Endothelial cell of umbilical vein (primary cell): Measurements from ENCODE around the gene DIP2B. TPM values are rescaled to one million over a fixed set of nuclear protein-coding genes. Genes with fewer than 3 reads are reported as not detected.

Source experiments
- BruUV-seq: library from RNA; stranded (reverse); fragments of 400-500 nt; replicated peaks from 2 replicates; lab custom pipeline; 2021; lab: Mats Ljungman, UMichigan
- CTCF ChIA-PET: fragments of 300-600, 350-600 bp; sonication (Branson Sonifier 250); formaldehyde crosslinking; loops from one replicate; lab custom pipeline; 2021; ENCODE audit warnings: antibody characterized with exemption, inconsistent platforms; lab: Charles Lee
- POLR2A ChIA-PET: fragments of 300-600, 350-600 bp; sonication (Branson Sonifier 250); formaldehyde crosslinking; loops from one replicate; lab custom pipeline; 2021; ENCODE audit warnings: antibody characterized with exemption, inconsistent platforms; lab: Charles Lee
- DNase-seq: peaks from one replicate; pipeline ENCODE4 v3.0.0-alpha.2; 2011; ENCODE audit warnings: low read depth, low spot score
- FAIRE-seq: peaks from 2 replicates; lab custom pipeline; 2011; peaks lifted over from hg19 to GRCh38; lab: Jason Lieb, UNC
- H2AFZ ChIP-seq: 2 replicates; pipeline ENCODE4 v1.6.0; 2012; ENCODE audit warnings: low read depth, low read length, control low read depth, inconsistent platforms
- H3K27ac ChIP-seq: 2 replicates; pipeline ENCODE4 v1.5.1; 2011; ENCODE audit warnings: low read depth, mild to moderate bottlenecking, control low read depth, low read length, moderate library complexity; ENCODE audit not compliant: insufficient read depth
- H3K27me3 ChIP-seq, 2 experiments: 2 replicates each; pipeline versions ENCODE4 v1.6.0 to v1.6.1; 2011; ENCODE audit warnings: low read length in 2 of 2, mixed read lengths in 1 of 2; ENCODE audit not compliant: control insufficient read depth in 2 of 2, insufficient read depth in 2 of 2
- H3K36me3 ChIP-seq, 2 experiments: 2 replicates in 1 of 2; 3 replicates in 1 of 2; pipeline ENCODE4 v1.5.1; 2011; ENCODE audit warnings: low read length in 2 of 2, mild to moderate bottlenecking in 1 of 2, moderate library complexity in 1 of 2; ENCODE audit not compliant: control insufficient read depth in 2 of 2, insufficient read depth in 2 of 2; ENCODE audit errors: extremely low read depth in 1 of 2
- H3K4me1 ChIP-seq: 3 replicates; pipeline ENCODE4 v1.5.1; 2011; ENCODE audit warnings: mild to moderate bottlenecking, low read length; ENCODE audit not compliant: control insufficient read depth, insufficient read depth; ENCODE audit errors: extremely low read depth
- H3K4me2 ChIP-seq: 2 replicates; pipeline ENCODE4 v1.6.1; 2011; ENCODE audit warnings: low read length, control low read depth, mixed read lengths; ENCODE audit not compliant: insufficient read depth
- H3K4me3 ChIP-seq, 3 experiments: fragments of 200-600 bp in 1 of 3; sonication (generic), shearing (Covaris generic) in 1 of 3; replicated peaks in 1 of 3; 2 replicates each; pipeline ENCODE4 v1.5.1; 2011 to 2016; ENCODE audit warnings: control low read depth in 3 of 3, low read length in 3 of 3, mild to moderate bottlenecking in 2 of 3, inconsistent platforms in 1 of 3, low read depth in 1 of 3, moderate library complexity in 1 of 3; ENCODE audit not compliant: insufficient read depth in 1 of 3
- H3K79me2 ChIP-seq: 2 replicates; pipeline ENCODE4 v1.6.0; 2012; ENCODE audit warnings: low read length, inconsistent platforms; ENCODE audit not compliant: control insufficient read depth, insufficient read depth
- H3K9ac ChIP-seq: replicated peaks from 2 replicates; pipeline ENCODE3; 2011; ENCODE audit warnings: low read length, control low read depth; ENCODE audit not compliant: insufficient read depth; ENCODE audit errors: extremely low read depth
- H3K9me1 ChIP-seq: replicated peaks from 3 replicates; pipeline ENCODE4 v1.6.0; 2011; ENCODE audit warnings: mild to moderate bottlenecking, low read length; ENCODE audit not compliant: control insufficient read depth, insufficient read depth; ENCODE audit errors: extremely low read depth
- H3K9me3 ChIP-seq: replicated peaks from 2 replicates; pipeline ENCODE4 v1.5.1; 2012; ENCODE audit warnings: low read length, inconsistent platforms; ENCODE audit not compliant: control insufficient read depth, insufficient read depth
- H4K20me1 ChIP-seq: replicated peaks from 2 replicates; pipeline ENCODE3; 2011; ENCODE audit warnings: mild to moderate bottlenecking, low read length; ENCODE audit not compliant: control insufficient read depth, insufficient read depth; ENCODE audit errors: extremely low read depth
- CTCF ChIP-seq, 2 donors: IDR thresholded peaks; 1 replicate in 1 of 2; 2 replicates in 1 of 2; pipeline ENCODE4 v1.5.1; 2011; ENCODE audit warnings: low read length in 2 of 2, mild to moderate bottlenecking in 2 of 2, moderate library complexity in 2 of 2, control low read depth in 1 of 2, inconsistent platforms in 1 of 2, low read depth in 1 of 2; ENCODE audit not compliant: insufficient read depth in 1 of 2; ENCODE audit errors: extremely low read depth in 1 of 2
- EZH2 ChIP-seq: IDR thresholded peaks from 2 replicates; pipeline ENCODE4 v1.6.1; 2012; ENCODE audit warnings: borderline replicate concordance, low read depth, mild to moderate bottlenecking, moderate library complexity, low read length, inconsistent platforms; ENCODE audit not compliant: severe bottlenecking
- FOS ChIP-seq: IDR thresholded peaks from 2 replicates; pipeline ENCODE4 v1.6.1; 2011; ENCODE audit warnings: mild to moderate bottlenecking, low read length, moderate library complexity, borderline replicate concordance; ENCODE audit not compliant: insufficient read depth
- JUN ChIP-seq: IDR thresholded peaks from 2 replicates; pipeline ENCODE4 v1.6.1; 2011; ENCODE audit warnings: borderline replicate concordance, low read depth; ENCODE audit not compliant: insufficient read length, insufficient read depth
- MAX ChIP-seq: IDR thresholded peaks from 2 replicates; pipeline ENCODE4 v1.6.1; 2011; ENCODE audit not compliant: insufficient read depth, insufficient read length
- MYC ChIP-seq: IDR thresholded peaks from one replicate; pipeline ENCODE4 v1.6.1; 2011; ENCODE audit warnings: mild to moderate bottlenecking, low read depth, low read length
- POLR2A ChIP-seq: IDR thresholded peaks from 2 replicates; pipeline ENCODE4 v1.6.1; 2012; ENCODE audit warnings: low read depth, mild to moderate bottlenecking, control low read depth, low read length
- POLR2AphosphoS5 ChIP-seq: IDR thresholded peaks from 2 replicates; pipeline ENCODE4 v1.6.1; 2012; ENCODE audit warnings: low read depth, mild to moderate bottlenecking, control low read depth, low read length, moderate library complexity; ENCODE audit not compliant: insufficient read depth
- dilution Hi-C: fragments of 300-500 bp; cut with MboI; formaldehyde crosslinking; loops from one replicate; pipeline ENCODE4 v1.15.0; 2019; ENCODE audit warnings: low sequenced_read_pairs; ENCODE audit not compliant: extremely low pct_ligation_motif_present
- intact Hi-C: fragments of 100-400 bp; cut with micrococcal nuclease; formaldehyde crosslinking; loops from one replicate; pipeline ENCODE4 v1.10.0; 2022
- polyA plus RNA-seq, 4 experiments: library from polyadenylated mRNA; depleted of rRNA in 3 of 4; stranded (reverse) in 3 of 4; unstranded in 1 of 4; fragments of >200 nt; gene quantifications; 2 replicates each; pipeline versions ENCODE4 v1.2.1 to v1.2.3, GENCODE V29; 2011 to 2012; ENCODE audit warnings: missing spikeins in 1 of 4
- total RNA-seq: library from RNA; stranded (reverse); gene quantifications from 2 replicates; pipeline ENCODE4 v1.2.3, GENCODE V29; 2021

The DIP2B gene
- total and polyA plus RNA-seq, 2 donors (not counting 3 experiments of a cell fraction or from before 2014, with no cell fraction given) = 14.5 to 28.0 TPM

GRCh38 chr12:50620978-50621360 is 116.2 kb downstream of the DIP2B start:
- BruUV-seq = no TSS peak
- H3K4me2 ChIP-seq = no peak overlapping the region
- POLR2A ChIA-PET = no interaction called here
- peaks cover 21% of the 10 kb centered on the region for H3K4me1 ChIP-seq
- H3K27ac ChIP-seq = no peak overlapping the region
- peaks cover 4% of the 10 kb centered on the region for H4K20me1 ChIP-seq
- no peak overlapping the region for H2AFZ ChIP-seq
- no peaks in the 10 kb centered on the region for H3K36me3 ChIP-seq
- FAIRE-seq (no peak), DNase-seq (no peak)
- intact Hi-C loops (no loop called here), dilution Hi-C loops (no loop called here)
- no peaks in the 10 kb centered on the region for H3K9me3 ChIP-seq
- H3K9me1 ChIP-seq = no peaks in the 10 kb centered on the region
- H3K9ac ChIP-seq = no peak overlapping the region
- no peaks in the 10 kb centered on the region for H3K27me3 ChIP-seq
- CTCF ChIA-PET = interaction anchor here (1.0 to 2.6 kb wide), 5 partner anchors 12 to 116 kb away, joined by 4 to 7 read pairs (median 5); partner anchors contain the start of gene DIP2B
- H3K79me2 ChIP-seq = peaks cover 14% of the 10 kb centered on the region
- no peak for TF ChIP-seq POLR2A
- no peak for TF ChIP-seq MAX
- TF ChIP-seq POLR2AphosphoS5 = no peak
- no peak for TF ChIP-seq EZH2
- TF ChIP-seq CTCF (IDR thresholded peaks at IDR 0.05; ENCODE audit: extremely low read depth in 1 of 2, insufficient read depth in 1 of 2, low read depth in 1 of 2, low read length in 2 of 2) = no peak
- no peak for TF ChIP-seq JUN
- TF ChIP-seq FOS = no peak
- TF ChIP-seq MYC = no peak
- H3K4me3 ChIP-seq = no peak overlapping the region
